ENCODE data around the gene MAPK4. TPM values are rescaled to one million over a fixed set of nuclear protein-coding genes. Genes with fewer than 3 reads are reported as not detected.

The MAPK4 gene
- total and polyA plus RNA-seq, 10 of the 15 experiments (the other 5 are each of a cell fraction or from before 2014, with no cell fraction given), result 0.03 to 0.11 (median 0.06) TPM; not detected in 4

- no peak for TF ChIP-seq NFIC (IDR thresholded peaks at IDR 0.05; ENCODE audit: low read depth, low read length)
- TF ChIP-seq, protein P1, sequence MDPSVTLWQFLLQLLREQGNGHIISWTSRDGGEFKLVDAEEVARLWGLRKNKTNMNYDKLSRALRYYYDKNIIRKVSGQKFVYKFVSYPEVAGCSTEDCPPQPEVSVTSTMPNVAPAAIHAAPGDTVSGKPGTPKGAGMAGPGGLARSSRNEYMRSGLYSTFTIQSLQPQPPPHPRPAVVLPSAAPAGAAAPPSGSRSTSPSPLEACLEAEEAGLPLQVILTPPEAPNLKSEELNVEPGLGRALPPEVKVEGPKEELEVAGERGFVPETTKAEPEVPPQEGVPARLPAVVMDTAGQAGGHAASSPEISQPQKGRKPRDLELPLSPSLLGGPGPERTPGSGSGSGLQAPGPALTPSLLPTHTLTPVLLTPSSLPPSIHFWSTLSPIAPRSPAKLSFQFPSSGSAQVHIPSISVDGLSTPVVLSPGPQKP (IDR thresholded peaks at IDR 0.05; ENCODE audit: low read depth, low read length), result no peak
- no peak for TF ChIP-seq SPI1 (IDR thresholded peaks at IDR 0.05; ENCODE audit: borderline replicate concordance, insufficient read depth, low read depth, low read length)
- TF ChIP-seq ATF3 (IDR thresholded peaks at IDR 0.05; ENCODE audit: borderline replicate concordance, extremely low read depth, low read depth, low read length), result no peak
- no peak for TF ChIP-seq ZBTB11 (CRISPR knock-in tag; IDR thresholded peaks at IDR 0.05)
- no peak for TF ChIP-seq ZBTB4 (CRISPR knock-in tag; IDR thresholded peaks at IDR 0.05)
- TF ChIP-seq CREB1 (IDR thresholded peaks at IDR 0.05; ENCODE audit: low read depth), result no peak
- no peak for TF ChIP-seq BACH1 (IDR thresholded peaks at IDR 0.05; ENCODE audit: borderline replicate concordance)
- no peak for TF ChIP-seq CHD1 (IDR thresholded peaks at IDR 0.05; ENCODE audit: low read depth, low read length)
- TF ChIP-seq CBFB (IDR thresholded peaks at IDR 0.05; ENCODE audit: low read depth), result no peak
- no peak for TF ChIP-seq ZNF217 (IDR thresholded peaks at IDR 0.05)
These were observed 103.0 kb downstream of the MAPK4 start (continued) for GRCh38 chr18:50662775-50663383.

Measured in GM12878 (cell line).